CD8-positive, alpha-beta memory T cell (primary cell): ENCODE measurements around the gene NQO2. TPM values are rescaled to one million over a fixed set of nuclear protein-coding genes. Genes with fewer than 3 reads are reported as not detected.
"Not testable (repeated sequence)": the region's sequence is repeated elsewhere in the genome, so short reads cannot be mapped to it uniquely, and the experiment has no call there.

Experiments
- CTCF ChIA-PET: fragments of 350-600 bp; sonication (Branson Sonifier 250); formaldehyde crosslinking; loops from one replicate; lab custom pipeline; 2021; ENCODE audit warnings: antibody characterized with exemption; lab: Charles Lee
- POLR2A ChIA-PET: fragments of 350-600 bp; sonication (Branson Sonifier 250); formaldehyde crosslinking; loops from one replicate; lab custom pipeline; 2021; ENCODE audit warnings: antibody characterized with exemption; lab: Charles Lee
- DNase-seq, 5 donors: peaks; one replicate each; pipeline versions ENCODE4 v3.0.0 to v3.0.0-alpha.2; 2020 to 2022; ENCODE audit warnings: mixed read lengths in 1 of 5
- H3K27ac ChIP-seq: one replicate; pipeline ENCODE4 v1.7.0; 2013; ENCODE audit warnings: low read depth, mild to moderate bottlenecking, low read length, moderate library complexity
- H3K27me3 ChIP-seq: 2 replicates; pipeline ENCODE4 v1.7.0; 2013; ENCODE audit warnings: low read length, mild to moderate bottlenecking; ENCODE audit not compliant: insufficient read depth, poor library complexity, severe bottlenecking
- H3K36me3 ChIP-seq: 2 replicates; pipeline ENCODE4 v1.7.0; 2013; ENCODE audit warnings: mild to moderate bottlenecking, low read length, moderate library complexity; ENCODE audit not compliant: insufficient read depth
- H3K4me1 ChIP-seq: 2 replicates; pipeline ENCODE4 v1.7.0; 2013; ENCODE audit warnings: mild to moderate bottlenecking, low read length, moderate library complexity; ENCODE audit not compliant: insufficient read depth
- H3K4me3 ChIP-seq: 2 replicates; pipeline ENCODE4 v1.7.0; 2013; ENCODE audit warnings: mild to moderate bottlenecking, low read length
- H3K9me3 ChIP-seq: 2 replicates; pipeline ENCODE4 v1.7.0; 2013; ENCODE audit warnings: mild to moderate bottlenecking, low read length
- H3K27ac Mint-ChIP-seq, 8 donors: one replicate each; pipeline ENCODE4 v1.8.0; 2020 to 2021; ENCODE audit warnings: mixed read lengths in 8 of 8, mild to moderate bottlenecking in 6 of 8, inconsistent platforms in 3 of 8, moderate library complexity in 3 of 8
- H3K27me3 Mint-ChIP-seq, 2 donors: one replicate each; pipeline ENCODE4 v1.8.0; 2020 to 2021; ENCODE audit warnings: mixed read lengths in 2 of 2, mild to moderate bottlenecking in 1 of 2, moderate library complexity in 1 of 2
- H3K36me3 Mint-ChIP-seq, 3 donors: one replicate each; pipeline ENCODE4 v1.8.0; 2020 to 2021; ENCODE audit warnings: mixed read lengths in 3 of 3, inconsistent platforms in 1 of 3, mild to moderate bottlenecking in 1 of 3
- H3K4me1 Mint-ChIP-seq, 3 donors: one replicate each; pipeline ENCODE4 v1.8.0; 2020 to 2021; ENCODE audit warnings: mixed read lengths in 3 of 3, inconsistent platforms in 1 of 3, mild to moderate bottlenecking in 1 of 3
- H3K4me3 Mint-ChIP-seq, 7 donors: one replicate each; pipeline ENCODE4 v1.8.0; 2020 to 2021; ENCODE audit warnings: mixed read lengths in 7 of 7, mild to moderate bottlenecking in 6 of 7, moderate library complexity in 4 of 7, inconsistent platforms in 2 of 7
- H3K9me3 Mint-ChIP-seq, 5 donors: one replicate each; pipeline ENCODE4 v1.8.0; 2020 to 2022; ENCODE audit warnings: mixed read lengths in 5 of 5, mild to moderate bottlenecking in 3 of 5, moderate library complexity in 2 of 5, inconsistent platforms in 1 of 5
- polyA plus RNA-seq: library from polyadenylated mRNA; unstranded; fragments of 300-500 nt; fragmentation: Illumina TruSeq; gene quantifications from one replicate; pipeline ENCODE4 v1.2.3, GENCODE V29; 2021
- total RNA-seq, 2 experiments: library from RNA; stranded (reverse); gene quantifications; one replicate each; pipeline ENCODE4 v1.2.3, GENCODE V29; 2021

Gene NQO2
- total and polyA plus RNA-seq, 3 experiments from 2014 or later = 15.6 to 53.5 (median 18.5) TPM

GRCh38 chr6:3016473-3017280 is 17.0 kb downstream of the NQO2 start:
- Histone ChIP-seq H3K4me1 (no peaks in the 10 kb centered on the region), H3K36me3 (peaks cover 30% of the 10 kb centered on the region), H3K4me3 (no peak overlapping the region), H3K27ac (no peak overlapping the region), H3K9me3 (peaks cover 7% of the 10 kb centered on the region), H3K27me3 (no peaks in the 10 kb centered on the region)
- Mint-ChIP-seq H3K4me1 (peaks cover 5 to 9% (median 6%) of the 10 kb centered on the region in 3 donors), H3K36me3 (peaks cover 23 to 77% (median 37%) of the 10 kb centered on the region in 3 donors), H3K4me3 (no peak overlapping the region), H3K27me3 (no peaks in the 10 kb centered on the region), H3K27ac (no peak overlapping the region), H3K9me3 (peaks cover 4 to 12% (median 6%) of the 10 kb centered on the region in 5 donors)
- DNase-seq = no peak
- POLR2A ChIA-PET = interaction anchor here (0.6 to 0.9 kb wide), 2 partner anchors 37 to 93 kb away, joined by 3 read pairs; no protein-coding TSS in a partner anchor
- CTCF ChIA-PET = interaction anchor here (1.2 kb wide), 1 partner anchor 37 kb away, joined by 3 read pairs; no protein-coding TSS in a partner anchor

GRCh38 chr6:3017304-3017703 is 17.6 kb downstream of the NQO2 start:
- Histone ChIP-seq H3K36me3 (peaks cover 30% of the 10 kb centered on the region), H3K9me3 (peaks cover 4% of the 10 kb centered on the region), H3K27me3 (no peaks in the 10 kb centered on the region), H3K27ac (no peak overlapping the region), H3K4me1 (no peaks in the 10 kb centered on the region), H3K4me3 (no peak overlapping the region)
- DNase-seq = no peak
- CTCF ChIA-PET = interaction anchor here (0.7 to 1.2 kb wide), 2 partner anchors 13 to 36 kb away, joined by 3 read pairs; no protein-coding TSS in a partner anchor
- Mint-ChIP-seq H3K4me1 (peaks cover 6 to 12% (median 6%) of the 10 kb centered on the region in 3 donors), H3K27ac (peak overlapping the region in 1 of 8 donors; percentile 27), H3K27me3 (no peaks in the 10 kb centered on the region), H3K9me3 (peaks cover 0 to 6% (median 3%) of the 10 kb centered on the region in 5 donors), H3K4me3 (no peak overlapping the region), H3K36me3 (peaks cover 17 to 70% (median 31%) of the 10 kb centered on the region in 3 donors)
- POLR2A ChIA-PET = interaction anchor here (0.9 kb wide), 1 partner anchor 37 kb away, joined by 3 read pairs; no protein-coding TSS in a partner anchor

GRCh38 chr6:3019065-3019464 is 19.4 kb downstream of the NQO2 start:
- Histone ChIP-seq H3K4me1 (peaks cover 12% of the 10 kb centered on the region), H3K4me3 (no peak overlapping the region), H3K36me3 (peaks cover 23% of the 10 kb centered on the region), H3K27me3 (no peaks in the 10 kb centered on the region), H3K9me3 (no peaks in the 10 kb centered on the region), H3K27ac (no peak overlapping the region)
- Mint-ChIP-seq H3K9me3 (no peaks in the 10 kb centered on the region), H3K36me3 (peaks cover 13 to 62% (median 24%) of the 10 kb centered on the region in 3 donors), H3K4me3 (no peak overlapping the region), H3K27ac (peak overlapping the region in 5 of 8 donors; percentile 15 to 82 (median 53)), H3K4me1 (peaks cover 15 to 27% (median 16%) of the 10 kb centered on the region in 3 donors), H3K27me3 (no peaks in the 10 kb centered on the region)
- ChIA-PET POLR2A (no interaction called here), CTCF (interaction anchor here (1.4 kb wide), 1 partner anchor 17 kb away, joined by 4 read pairs; no protein-coding TSS in a partner anchor)
- no peak for DNase-seq

DNA sequence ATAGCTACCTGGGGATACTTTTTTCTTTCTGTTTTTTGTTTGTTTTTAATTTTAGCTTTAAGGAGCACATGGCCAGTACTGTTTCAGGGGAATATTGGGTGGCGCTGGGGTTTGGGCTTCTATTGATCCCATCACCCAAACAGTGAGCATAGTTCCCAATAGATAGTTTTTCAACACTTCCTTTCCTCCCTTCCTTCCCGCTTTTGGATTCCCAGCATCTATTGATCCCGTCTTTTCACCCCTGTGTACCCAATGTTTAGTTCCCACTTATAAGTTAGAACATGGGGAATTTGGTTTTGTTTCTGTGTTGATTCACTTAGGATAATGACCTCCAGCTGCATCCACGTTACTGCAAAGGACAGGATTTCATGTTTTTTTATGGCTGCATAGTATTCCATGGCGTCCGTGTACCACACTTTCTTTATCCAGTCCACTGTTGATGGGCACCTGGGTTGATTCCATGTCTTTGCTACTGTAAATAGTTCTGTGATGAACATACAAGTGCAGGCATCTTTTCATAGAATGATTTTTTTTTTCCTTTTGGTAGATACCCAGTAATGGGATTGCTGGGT is 20.1 kb downstream of the NQO2 start:
- peaks cover 20% of the 10 kb centered on the region for H3K4me1 ChIP-seq
- H3K4me3 ChIP-seq = no peak overlapping the region
- Mint-ChIP-seq H3K27me3 (no peaks in the 10 kb centered on the region), H3K36me3 (peaks cover 13 to 54% (median 19%) of the 10 kb centered on the region in 3 donors), H3K4me3 (peak overlapping the region in 1 of 7 donors; percentile 56), H3K9me3 (no peaks in the 10 kb centered on the region), H3K4me1 (peaks cover 20 to 34% (median 23%) of the 10 kb centered on the region in 3 donors), H3K27ac (peak overlapping the region in 5 of 8 donors; percentile 16 to 82 (median 61))
- H3K27ac ChIP-seq = no peak overlapping the region
- CTCF ChIA-PET = interaction anchor here (1.2 to 1.4 kb wide), 3 partner anchors 8 to 22 kb away, joined by 3 to 4 read pairs (median 4); no protein-coding TSS in a partner anchor
- POLR2A ChIA-PET = no interaction called here
- no peak for DNase-seq
- H3K9me3 ChIP-seq = no peaks in the 10 kb centered on the region
- peaks cover 19% of the 10 kb centered on the region for H3K36me3 ChIP-seq
- no peaks in the 10 kb centered on the region for H3K27me3 ChIP-seq

DNA sequence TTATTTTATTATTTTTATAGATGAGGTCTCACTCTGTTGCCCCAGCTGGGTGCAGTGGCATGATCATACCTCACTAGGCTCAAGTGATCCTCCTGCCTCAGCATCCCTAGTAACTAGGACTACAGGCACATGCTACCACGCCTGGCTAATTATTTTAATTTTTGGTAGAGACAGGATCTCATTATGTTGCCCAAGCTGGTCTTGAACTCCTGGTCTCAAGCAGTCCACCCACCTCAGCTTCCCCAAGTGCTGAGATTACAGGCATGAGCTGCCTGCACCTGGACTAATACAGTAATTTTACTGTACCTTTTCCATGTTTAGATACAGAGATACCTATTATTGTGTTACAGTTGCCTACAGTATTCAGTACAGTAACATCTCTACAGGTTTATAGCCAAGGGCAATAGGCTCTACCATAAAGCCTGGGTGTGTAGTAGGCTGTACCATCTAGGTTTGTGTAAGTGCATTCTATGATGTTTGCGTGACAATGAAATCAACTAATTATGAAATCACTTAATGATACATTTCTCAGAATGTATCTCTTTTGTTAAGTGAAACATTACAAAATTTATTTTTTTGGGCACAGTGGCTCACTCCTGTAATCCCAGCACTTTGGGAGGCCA is 21.4 kb downstream of the NQO2 start:
- H3K27me3 ChIP-seq, DNase-seq, H3K4me3 ChIP-seq, H3K4me3 Mint-ChIP-seq, H3K27ac ChIP-seq, H3K27me3 Mint-ChIP-seq, H3K9me3 Mint-ChIP-seq, H3K9me3 ChIP-seq: not testable (repeated sequence)
- peak overlapping the region in 1 of 8 donors; percentile 29 for H3K27ac Mint-ChIP-seq
- H3K36me3 ChIP-seq = peaks cover 10% of the 10 kb centered on the region
- CTCF ChIA-PET = interaction anchor here (1.4 kb wide), 1 partner anchor 21 kb away, joined by 4 read pairs; no protein-coding TSS in a partner anchor
- H3K4me1 ChIP-seq = peaks cover 32% of the 10 kb centered on the region
- H3K4me1 Mint-ChIP-seq = peaks cover 29 to 44% (median 32%) of the 10 kb centered on the region in 3 donors
- H3K36me3 Mint-ChIP-seq = peaks cover 13 to 42% (median 16%) of the 10 kb centered on the region in 3 donors
- POLR2A ChIA-PET = interaction anchor here (0.7 kb wide), 1 partner anchor 21 kb away, joined by 3 read pairs; no protein-coding TSS in a partner anchor

DNA sequence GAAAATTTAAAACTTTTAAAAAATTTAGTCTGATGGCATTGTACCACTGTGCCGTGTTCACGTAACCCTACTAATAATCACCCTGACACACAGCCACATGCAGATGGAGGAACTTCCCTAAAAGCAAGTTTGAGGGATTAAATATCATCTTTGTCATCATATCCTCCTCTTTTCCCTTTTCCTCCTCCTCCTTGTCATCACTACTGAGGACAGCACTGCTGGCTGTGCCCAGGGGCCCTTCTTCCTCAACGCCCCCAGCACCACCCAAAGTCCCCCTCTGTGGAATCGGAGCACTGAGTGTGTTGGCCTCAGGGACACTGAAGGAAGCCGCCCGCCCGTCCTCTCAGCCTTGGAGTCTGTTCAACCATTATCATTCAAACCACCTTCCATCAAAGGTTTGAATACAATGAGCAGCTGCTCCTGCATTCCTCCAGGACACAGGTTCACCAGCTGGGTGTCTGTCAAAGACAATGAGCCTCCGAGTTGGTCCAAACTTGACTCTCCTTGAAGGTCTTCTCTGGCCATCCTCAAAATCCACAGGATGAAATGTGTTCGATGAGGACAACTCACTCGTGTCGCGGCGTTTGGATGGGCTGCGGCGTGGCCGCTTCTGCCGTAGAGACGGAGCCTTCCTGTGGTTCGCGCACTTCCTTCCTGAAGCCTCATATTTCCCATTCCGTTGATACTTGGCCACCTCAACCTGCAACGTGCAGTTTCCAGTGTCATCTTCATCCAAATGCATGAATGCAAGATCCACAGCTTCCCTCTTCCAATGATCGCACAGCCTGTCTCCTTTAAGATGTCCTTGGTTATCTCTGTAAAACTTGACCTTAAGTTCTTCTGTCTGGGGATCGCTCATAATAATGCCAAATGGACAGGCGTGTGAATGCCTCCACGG is 23.3 kb downstream of the NQO2 start:
- peaks cover 0 to 1% of the 10 kb centered on the region in 2 donors for H3K27me3 Mint-ChIP-seq
- DNase-seq = peak in 3 of 5 donors; percentile 21 to 57 (median 23)
- H3K9me3 Mint-ChIP-seq = no peaks in the 10 kb centered on the region

More for the DNA sequence above, 23.3 kb downstream of the NQO2 start:
- Histone ChIP-seq H3K27me3 (no peaks in the 10 kb centered on the region), H3K4me3 (peak overlapping the region; percentile 88), H3K27ac (peak overlapping the region; percentile 90), H3K9me3 (no peaks in the 10 kb centered on the region), H3K4me1 (peaks cover 47% of the 10 kb centered on the region), H3K36me3 (peaks cover 6% of the 10 kb centered on the region)
- CTCF ChIA-PET = interaction anchor here (0.5 to 2.7 kb wide), 7 partner anchors 21 to 440 kb away, joined by 3 to 11 read pairs (median 5); partner anchors contain the start of genes NQO2 and RIPK1
- peaks cover 41 to 59% (median 47%) of the 10 kb centered on the region in 3 donors for H3K4me1 Mint-ChIP-seq
- H3K4me3 Mint-ChIP-seq = peak overlapping the region; percentile 78 to 93 (median 90)
- peak overlapping the region; percentile 77 to 99 (median 93) for H3K27ac Mint-ChIP-seq
- POLR2A ChIA-PET = interaction anchor here (1.0 to 2.0 kb wide), 3 partner anchors 22 to 34 kb away, joined by 3 to 23 read pairs (median 12); partner anchors contain the start of gene NQO2
- H3K36me3 Mint-ChIP-seq = peaks cover 7 to 27% (median 13%) of the 10 kb centered on the region in 3 donors
